SK-N-SH treated with all-trans-retinoic acid at 6 μM for 48 hours (cell line): ENCODE data around the gene GNAZ.

Source experiments
- ARNTL ChIP-seq: fragments of 450-650 bp; formaldehyde crosslinking; IDR thresholded peaks from 2 replicates; pipeline ENCODE4 v1.5.0; 2020; ENCODE audit warnings: low read depth, mild to moderate bottlenecking, moderate library complexity, borderline replicate concordance
- CREB5 ChIP-seq: fragments of 250-450 bp; sonication (Bioruptor Pico); IDR thresholded peaks from 2 replicates; pipeline ENCODE4 v1.5.1; 2020; ENCODE audit warnings: low read depth, mild to moderate bottlenecking, moderate library complexity
- CSDC2 ChIP-seq: fragments of 250-450 bp; sonication (Bioruptor Pico); IDR thresholded peaks from 2 replicates; pipeline ENCODE4 v1.5.0; 2020; ENCODE audit warnings: mild to moderate bottlenecking, moderate library complexity
- CSRNP3 ChIP-seq: fragments of 250-450 bp; sonication (Bioruptor Pico); IDR thresholded peaks from 2 replicates; pipeline ENCODE4 v1.5.1; 2021; ENCODE audit warnings: mild to moderate bottlenecking, moderate library complexity
- ESRRG ChIP-seq: fragments of 250-450 bp; sonication (Bioruptor Pico); IDR thresholded peaks from 2 replicates; pipeline ENCODE4 v1.6.1; 2021; ENCODE audit warnings: mild to moderate bottlenecking
- GLIS3 ChIP-seq: fragments of 250-450 bp; sonication (Bioruptor Pico); IDR thresholded peaks from 2 replicates; pipeline ENCODE4 v1.5.0; 2020; ENCODE audit warnings: mild to moderate bottlenecking, moderate library complexity
- PATZ1 ChIP-seq: fragments of 250-450 bp; sonication (Bioruptor Pico); IDR thresholded peaks from 2 replicates; pipeline ENCODE4 v1.8.0; 2020; ENCODE audit warnings: mild to moderate bottlenecking, moderate library complexity, borderline replicate concordance
- TOX ChIP-seq: fragments of 250-450 bp; sonication (Bioruptor Pico); IDR thresholded peaks from 2 replicates; pipeline ENCODE4 v1.8.0; 2021; ENCODE audit warnings: mild to moderate bottlenecking, moderate library complexity, borderline replicate concordance
- TSHZ2 ChIP-seq: fragments of 250-450 bp; sonication (Bioruptor Pico); IDR thresholded peaks from 2 replicates; pipeline ENCODE4 v1.5.0; 2020; ENCODE audit warnings: mild to moderate bottlenecking, moderate library complexity
- ZC3H10 ChIP-seq: fragments of 250-450 bp; sonication (Bioruptor Pico); IDR thresholded peaks from 2 replicates; pipeline ENCODE4 v1.5.1; 2021; ENCODE audit warnings: mild to moderate bottlenecking, moderate library complexity
- ZFP3 ChIP-seq: fragments of 250-450 bp; sonication (Bioruptor Pico); IDR thresholded peaks from 2 replicates; pipeline ENCODE4 v1.5.0; 2020; ENCODE audit warnings: mild to moderate bottlenecking, moderate library complexity
- ZNF565 ChIP-seq: fragments of 450-650 bp; formaldehyde crosslinking; conservative IDR thresholded peaks from 2 replicates; pipeline ENCODE4 v1.5.0; 2020; ENCODE audit warnings: low read depth, mild to moderate bottlenecking, moderate library complexity
- ZNF70 ChIP-seq: fragments of 450-650 bp; formaldehyde crosslinking; IDR thresholded peaks from 2 replicates; pipeline ENCODE4 v1.5.0; 2020; ENCODE audit warnings: mild to moderate bottlenecking, moderate library complexity

GRCh38 chr22:23156286-23156685 lies 86.0 kb downstream of the GNAZ start:
- no peak for TF ChIP-seq ESRRG (CRISPR knock-in tag)
- no peak for TF ChIP-seq ZC3H10
- no peak for TF ChIP-seq PATZ1
- no peak for TF ChIP-seq CREB5 (CRISPR knock-in tag)
- TF ChIP-seq TOX: no peak
- no peak for TF ChIP-seq ZFP3
- no peak for TF ChIP-seq CSDC2 (CRISPR knock-in tag)
- TF ChIP-seq ARNTL (CRISPR knock-in tag): no peak
- no peak for TF ChIP-seq TSHZ2 (CRISPR knock-in tag)
- TF ChIP-seq CSRNP3 (CRISPR knock-in tag): no peak
- no peak for TF ChIP-seq GLIS3 (CRISPR knock-in tag)
- TF ChIP-seq ZNF565 (CRISPR knock-in tag): no peak
- TF ChIP-seq ZNF70: no peak
